Activated CD4-positive, alpha-beta T cell treated with anti-CD3 and anti-CD28 coated beads for 1 hour (primary cell): ENCODE data around the gene TNRC6C.

Experiments
- DNase-seq: peaks from one replicate; pipeline ENCODE4 v3.0.0-alpha.2; 2020

The TNRC6C gene

GRCh38 chr17:78016852-78017251, 58.3 kb downstream of the TNRC6C start:
- DNase-seq: no peak

DNA sequence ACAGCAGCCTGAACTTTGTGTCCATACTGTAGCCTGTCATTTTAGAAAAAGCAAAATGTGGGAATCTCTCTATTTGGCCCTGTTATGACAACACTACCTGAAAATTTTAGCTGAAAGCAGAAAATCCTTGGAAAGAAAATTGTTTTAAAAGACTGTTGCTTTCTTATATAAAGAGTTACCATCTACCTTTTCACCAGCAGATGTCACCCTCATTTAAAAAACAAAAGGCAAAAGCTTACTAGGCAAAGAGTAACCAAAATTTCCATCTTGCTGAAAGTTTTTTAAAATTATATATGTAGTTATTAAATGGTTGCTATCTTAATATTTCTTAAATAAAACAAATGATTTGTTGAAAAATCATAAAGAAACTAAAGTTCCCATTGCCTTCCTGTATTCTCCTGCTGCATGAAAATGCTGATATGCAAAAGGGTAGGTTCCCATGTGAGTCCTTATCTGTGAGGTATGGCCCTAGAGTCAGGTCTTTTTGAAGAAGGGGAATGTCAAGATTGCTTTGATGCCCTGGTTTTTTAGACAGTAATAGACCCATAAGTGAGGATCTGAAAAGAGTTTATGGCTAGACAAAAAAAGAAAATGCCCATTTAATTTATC, 61.0 kb downstream of the TNRC6C start:
- no peak for DNase-seq

GRCh38 chr17:78019976-78020716, 61.6 kb downstream of the TNRC6C start:
- DNase-seq: no peak

DNA sequence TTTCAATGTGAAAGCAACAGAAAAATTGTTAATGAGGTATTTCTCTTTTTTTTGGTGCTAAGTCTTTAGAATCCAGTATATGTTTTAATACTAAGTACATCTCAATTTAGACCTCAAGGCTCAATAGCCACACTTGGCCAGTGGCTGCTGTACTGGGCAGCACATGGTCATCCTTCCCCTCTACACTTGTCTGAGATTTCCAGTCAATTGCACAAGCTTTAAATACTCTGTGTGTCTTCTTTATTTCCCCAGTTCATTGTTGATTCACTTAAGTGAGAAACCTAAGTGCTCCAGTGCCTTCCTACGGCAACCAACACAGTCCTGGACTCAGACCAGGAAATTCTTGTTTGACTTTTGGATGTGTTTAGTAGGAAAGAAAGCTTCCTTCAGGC, 62.2 kb downstream of the TNRC6C start:
- no peak for DNase-seq

DNA sequence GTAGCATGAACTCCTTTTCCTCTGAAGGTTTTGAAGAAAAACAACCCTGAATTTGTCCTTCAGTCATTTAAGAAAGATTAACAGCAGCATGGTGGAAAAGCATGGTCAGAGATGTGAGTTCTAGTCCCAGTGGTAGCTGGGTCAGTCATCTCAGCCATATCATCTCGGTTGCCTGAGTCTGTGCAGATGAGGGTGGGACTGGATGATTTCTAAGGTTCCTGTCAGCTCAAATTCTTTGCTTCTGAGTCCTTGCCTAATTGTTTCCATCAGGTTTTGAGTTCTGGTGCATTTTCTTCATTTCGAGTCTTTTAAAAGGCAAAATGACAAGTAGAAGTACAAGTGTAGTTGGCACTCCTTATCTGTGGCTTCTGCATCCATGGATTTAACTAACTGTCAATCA, 63.9 kb downstream of the TNRC6C start:
- no peak for DNase-seq

- DNase-seq: no peak
Observed at GRCh38 chr17:78023042-78023441, 64.5 kb downstream of the TNRC6C start.

DNA sequence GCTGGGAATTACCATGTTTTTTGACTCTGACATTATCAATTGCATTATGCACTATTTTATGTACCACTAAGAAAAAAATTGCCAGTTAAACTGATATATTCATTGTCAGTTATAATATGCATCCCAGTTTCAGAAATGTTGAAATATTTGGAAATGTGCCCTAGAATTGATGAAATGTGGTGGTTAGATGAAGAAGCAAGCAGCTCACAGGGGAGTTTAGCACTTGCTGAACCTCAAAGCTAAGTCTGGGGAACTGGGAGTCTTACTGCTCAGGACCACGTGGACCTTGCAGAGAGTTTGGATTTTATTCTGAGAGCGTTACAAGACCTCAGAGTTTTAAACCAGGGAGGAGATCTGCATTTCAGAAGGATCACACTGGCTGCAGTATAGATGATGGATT, 67.9 kb downstream of the TNRC6C start:
- no peak for DNase-seq

GRCh38 chr17:78027121-78027520, 68.6 kb downstream of the TNRC6C start:
- DNase-seq: no peak

- no peak for DNase-seq
Observed at GRCh38 chr17:78029697-78030096, 71.2 kb downstream of the TNRC6C start.

DNA sequence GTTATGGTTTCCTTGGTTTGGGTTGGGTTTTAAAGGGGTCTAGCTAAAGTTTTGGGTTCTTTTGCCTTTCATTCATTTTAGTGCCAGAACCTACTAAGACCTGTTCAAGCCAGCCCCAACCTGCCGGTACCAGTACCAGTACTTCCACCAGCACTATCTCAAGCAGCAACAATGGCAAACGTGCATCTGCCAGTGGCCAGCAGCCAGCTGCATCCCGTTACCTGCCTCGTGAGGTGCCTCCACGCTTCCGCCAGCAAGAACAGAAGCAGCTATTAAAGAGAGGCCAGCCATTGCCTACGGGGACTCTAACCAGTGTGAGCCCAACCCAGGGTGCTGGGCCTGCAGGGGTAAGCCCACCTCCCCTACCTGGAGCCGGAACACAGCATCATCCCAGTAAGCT, 72.9 kb downstream of the TNRC6C start:
- DNase-seq: no peak

DNA sequence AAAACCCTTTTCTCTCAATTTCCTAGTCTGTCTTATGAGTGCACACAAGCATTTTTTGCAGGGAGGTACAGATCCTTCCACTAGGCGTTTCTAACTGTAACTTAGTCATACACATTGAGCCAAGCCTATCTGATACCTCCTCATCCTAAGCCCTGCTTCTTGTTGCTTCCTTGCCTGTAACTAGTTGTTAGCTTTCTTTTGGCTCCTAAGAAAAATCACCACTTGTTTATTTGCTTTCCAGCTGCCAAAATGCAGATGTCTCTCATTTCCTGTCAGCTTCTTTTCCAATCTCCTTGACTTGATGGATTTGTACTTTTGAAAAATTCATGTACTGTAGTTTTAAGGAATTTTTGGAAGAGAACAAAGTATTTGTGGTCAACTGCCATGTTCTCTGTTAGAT, 73.7 kb downstream of the TNRC6C start:
- DNase-seq: no peak

DNA sequence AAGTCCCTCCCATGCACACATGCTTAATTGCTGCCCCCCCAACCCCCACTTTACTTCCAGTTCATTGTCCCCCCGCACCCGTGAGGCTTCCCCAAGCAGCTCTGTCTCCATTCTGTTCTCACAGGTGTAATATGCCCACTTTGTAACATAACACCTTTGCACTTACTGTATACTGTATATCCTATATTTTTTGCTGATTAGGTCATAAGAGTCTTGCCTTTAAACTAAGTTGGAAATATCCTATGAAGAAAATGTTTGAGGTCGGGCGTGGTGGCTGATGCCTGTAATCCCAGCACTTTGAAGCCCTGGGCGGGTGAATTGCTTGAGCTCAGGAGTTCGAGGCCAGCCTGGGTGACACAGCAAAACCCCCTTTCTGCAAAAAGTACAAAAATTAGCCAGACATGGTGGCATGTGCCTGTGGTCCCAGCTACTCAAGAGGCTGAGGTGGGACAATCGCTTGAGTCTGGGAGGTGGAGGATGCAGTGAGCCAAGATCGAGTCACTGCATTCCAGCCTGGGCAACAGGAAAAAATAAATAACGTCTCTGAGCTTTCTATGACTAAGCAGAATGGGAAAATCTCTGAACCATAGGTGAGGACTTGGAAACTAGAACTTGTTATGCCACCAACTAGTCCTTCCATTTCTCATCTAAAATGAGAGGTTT, 76.1 kb downstream of the TNRC6C start:
- no peak for DNase-seq

DNA sequence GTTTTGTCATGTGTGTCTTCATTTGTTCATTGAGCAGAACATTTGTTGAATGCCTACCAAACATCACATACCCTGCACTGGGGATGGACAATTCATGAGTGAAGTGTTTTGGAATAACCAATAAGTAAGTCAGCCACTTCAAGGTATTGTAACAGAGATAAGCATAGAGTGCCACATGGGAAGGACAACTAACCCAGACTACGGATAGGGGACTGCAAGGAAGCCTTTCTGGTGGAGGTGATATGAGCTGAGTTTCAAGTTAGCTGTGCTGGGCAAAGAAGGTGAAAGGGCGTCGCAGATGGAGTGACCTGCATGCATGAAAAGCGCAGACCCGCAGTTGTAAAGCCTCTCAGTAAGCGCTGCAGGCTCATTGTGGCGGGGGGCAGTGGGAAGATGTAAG, 78.8 kb downstream of the TNRC6C start:
- DNase-seq: no peak

- DNase-seq: no peak
Observed at GRCh38 chr17:78038748-78039288, 80.3 kb downstream of the TNRC6C start.

- no peak for DNase-seq
Observed at GRCh38 chr17:78039581-78039980, 81.1 kb downstream of the TNRC6C start.

DNA sequence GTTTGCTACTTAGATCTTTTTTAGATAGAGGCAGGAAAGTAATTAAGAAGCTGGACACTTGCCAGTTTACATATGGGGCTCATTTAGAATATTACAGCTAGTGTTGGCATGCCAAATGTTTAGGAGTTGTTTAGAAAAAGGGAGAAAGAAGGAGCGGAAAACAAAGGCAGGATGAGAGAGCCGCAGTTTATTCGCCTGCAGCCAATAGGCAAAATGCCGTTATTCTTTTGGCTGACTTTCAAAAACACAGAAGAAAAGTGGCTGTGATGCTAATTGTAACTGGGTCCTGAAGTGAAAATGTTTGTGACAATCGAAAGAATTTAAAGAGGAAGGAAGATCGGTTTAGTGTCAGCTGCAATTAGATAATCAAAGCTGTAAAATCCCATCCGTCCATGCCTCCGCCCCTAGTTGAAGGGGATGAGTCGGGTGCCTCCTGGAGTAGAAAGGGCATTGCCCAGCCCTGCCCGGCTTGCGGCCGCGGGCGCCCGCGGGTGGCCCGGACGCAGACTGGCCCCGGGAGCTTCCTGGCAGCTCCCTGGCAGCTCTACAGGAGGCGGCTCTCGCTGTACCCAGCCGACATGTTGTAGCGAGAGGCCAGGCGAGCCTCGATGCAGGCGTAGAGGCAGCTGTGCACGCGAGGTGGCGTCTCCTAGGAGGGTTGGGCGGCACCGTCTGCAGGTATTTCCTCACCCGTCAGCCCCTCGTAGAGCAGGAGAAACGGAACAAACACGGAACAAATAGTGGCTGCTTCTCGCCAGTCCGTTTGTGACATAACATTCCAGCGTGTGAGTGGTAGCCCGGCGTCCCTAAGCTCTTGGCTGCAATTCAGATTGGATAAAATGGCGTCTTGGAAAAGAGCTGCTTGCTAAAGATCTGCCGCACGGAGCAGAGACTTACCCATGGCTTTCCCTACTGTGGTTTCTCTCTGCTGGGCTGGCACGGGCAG, 82.2 kb downstream of the TNRC6C start:
- peak; percentile 14 for DNase-seq

DNA sequence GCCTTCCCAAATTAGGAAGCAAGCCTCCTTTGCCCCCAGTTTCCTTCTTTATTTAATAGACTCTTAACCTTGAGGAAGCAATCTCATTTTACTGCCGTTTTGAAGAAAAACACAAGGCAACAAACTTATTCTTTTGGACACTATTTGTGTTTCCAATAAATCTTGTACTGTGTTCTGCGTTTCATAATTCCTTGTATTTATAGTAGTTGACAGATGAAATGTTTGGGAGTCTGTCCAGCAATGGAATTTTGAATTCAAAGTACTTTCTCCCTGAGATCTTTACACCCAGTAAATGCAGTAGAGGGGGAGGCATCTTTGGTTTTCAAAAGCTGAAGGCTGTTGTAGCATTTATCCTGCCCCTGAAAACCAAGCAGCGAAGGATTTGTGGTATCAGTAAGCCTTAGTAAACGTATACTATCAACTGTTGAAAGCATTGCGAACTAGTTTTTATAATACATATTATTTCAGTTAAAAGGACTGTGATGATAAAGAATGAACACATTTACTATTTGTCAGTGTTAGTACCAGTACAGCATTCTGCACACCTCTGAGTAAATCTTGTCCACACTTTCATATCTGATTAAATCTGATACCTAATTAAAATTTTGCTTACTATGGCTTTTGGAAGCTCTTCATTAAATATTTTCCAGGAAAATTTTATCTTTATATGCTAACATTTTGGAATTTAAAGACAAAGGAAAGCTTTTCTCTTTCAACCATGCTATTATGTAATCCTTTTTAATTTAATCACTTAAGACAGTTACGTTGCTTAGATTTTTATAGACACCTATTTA, 83.1 kb downstream of the TNRC6C start:
- DNase-seq: no peak

GRCh38 chr17:78042542-78042941, 84.0 kb downstream of the TNRC6C start:
- DNase-seq: no peak

DNA sequence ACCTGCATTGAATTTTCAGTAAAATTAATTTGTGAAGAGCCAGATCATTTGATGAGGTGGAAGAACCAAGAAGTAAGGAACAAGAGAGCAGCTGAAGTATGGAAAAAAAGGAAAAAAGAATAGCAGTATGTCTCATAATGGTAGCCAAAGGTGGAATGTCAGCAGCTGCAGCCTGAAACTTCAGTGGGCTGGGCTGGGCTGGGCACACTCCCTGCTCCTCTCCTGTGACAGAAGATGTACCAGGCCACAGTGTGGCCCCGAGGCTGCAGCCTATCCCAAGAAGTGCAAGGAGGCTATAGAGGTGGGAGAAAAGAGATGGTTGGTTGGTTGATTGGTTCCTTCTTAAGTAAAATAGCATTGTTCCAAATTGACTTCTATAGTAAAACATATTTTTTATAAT, 84.5 kb downstream of the TNRC6C start:
- no peak for DNase-seq

GRCh38 chr17:78044280-78044835, 85.9 kb downstream of the TNRC6C start:
- no peak for DNase-seq

DNA sequence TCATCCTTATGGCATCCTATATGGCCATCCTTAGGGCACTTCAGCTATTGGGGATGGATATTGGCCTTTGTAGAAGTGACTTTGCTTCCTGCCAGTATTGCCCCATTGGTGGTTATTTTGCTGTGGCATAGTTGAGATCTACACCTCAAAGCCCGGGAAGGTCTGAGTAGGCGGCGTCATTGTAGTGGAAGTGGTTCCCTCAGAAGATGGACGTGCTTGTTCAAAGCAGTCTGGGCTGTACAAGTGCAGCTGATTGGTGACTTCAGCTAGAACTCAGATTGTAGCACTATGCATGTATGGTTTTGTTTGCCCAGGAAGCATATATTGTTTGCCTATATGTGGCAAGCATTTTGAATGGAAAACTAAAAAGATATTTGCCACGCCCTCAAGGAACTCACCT, 86.8 kb downstream of the TNRC6C start:
- no peak for DNase-seq

GRCh38 chr17:78046923-78047322, 88.4 kb downstream of the TNRC6C start:
- DNase-seq: no peak
